NCI-H1105 (cell line): ENCODE data around the gene CRYBG1.
"Not testable (repeated sequence)": the region's sequence is repeated elsewhere in the genome, so short reads cannot be mapped to it uniquely, and the experiment has no call there.

Experiments
- DNase-seq: peaks from one replicate; lab custom pipeline; 2025; lab: John Stamatoyannopoulos, UW

Gene CRYBG1

DNA sequence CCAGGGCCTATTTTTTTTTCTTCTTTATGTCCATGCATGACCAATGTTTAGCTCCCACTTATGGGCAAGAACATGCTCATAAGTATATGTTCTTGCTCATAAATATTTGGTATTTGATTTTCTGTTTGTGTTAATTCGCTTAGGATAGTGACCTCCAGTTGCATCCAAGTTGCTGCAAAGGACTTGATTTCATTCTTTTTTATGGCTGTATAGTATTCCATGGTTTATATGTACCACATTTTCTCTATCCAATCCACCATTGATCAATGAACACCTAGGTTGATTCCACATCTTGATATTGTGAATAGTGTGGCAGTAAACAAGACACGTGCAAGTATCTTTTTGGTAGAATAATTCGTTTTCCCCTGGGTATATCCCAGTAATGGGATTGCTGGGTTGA is 190.6 kb downstream of the CRYBG1 start:
- no peak for DNase-seq

DNA sequence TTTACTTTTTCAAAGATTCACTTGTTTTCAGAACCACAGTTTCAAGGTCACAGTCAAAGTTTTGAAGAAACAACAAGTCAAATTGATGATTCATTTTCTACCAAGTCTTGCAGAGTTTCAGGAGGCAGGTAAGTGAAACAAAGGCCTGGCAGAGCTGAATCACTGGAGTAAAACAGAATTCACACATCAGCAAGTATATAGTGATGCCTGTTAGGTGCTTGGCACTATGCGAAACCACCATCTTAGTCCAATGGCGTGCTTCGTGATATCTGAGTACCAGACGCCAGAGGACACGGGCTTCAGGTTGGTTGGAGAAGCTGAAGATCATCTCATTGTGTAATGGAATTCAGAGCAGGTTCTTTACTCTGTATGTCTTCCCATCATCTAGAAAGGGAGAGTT is 192.9 kb downstream of the CRYBG1 start:
- no peak for DNase-seq

DNA sequence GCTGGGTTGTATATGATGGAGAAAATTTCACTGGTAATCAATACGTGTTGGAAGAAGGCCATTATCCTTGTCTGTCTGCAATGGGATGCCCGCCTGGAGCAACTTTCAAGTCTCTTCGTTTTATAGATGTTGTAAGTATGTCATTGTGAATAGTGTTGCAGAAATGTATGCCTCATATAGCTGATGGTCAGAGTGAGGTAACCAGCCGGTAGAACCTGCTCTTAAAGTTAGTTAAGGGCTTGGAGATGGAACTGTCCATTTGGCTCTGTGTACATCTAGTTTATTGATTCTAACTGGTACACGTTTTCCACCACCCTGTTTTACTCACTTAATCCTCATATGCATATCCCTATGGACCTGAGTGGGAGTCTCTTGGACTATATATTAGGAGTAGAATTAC is 195.2 kb downstream of the CRYBG1 start:
- no peak for DNase-seq

DNA sequence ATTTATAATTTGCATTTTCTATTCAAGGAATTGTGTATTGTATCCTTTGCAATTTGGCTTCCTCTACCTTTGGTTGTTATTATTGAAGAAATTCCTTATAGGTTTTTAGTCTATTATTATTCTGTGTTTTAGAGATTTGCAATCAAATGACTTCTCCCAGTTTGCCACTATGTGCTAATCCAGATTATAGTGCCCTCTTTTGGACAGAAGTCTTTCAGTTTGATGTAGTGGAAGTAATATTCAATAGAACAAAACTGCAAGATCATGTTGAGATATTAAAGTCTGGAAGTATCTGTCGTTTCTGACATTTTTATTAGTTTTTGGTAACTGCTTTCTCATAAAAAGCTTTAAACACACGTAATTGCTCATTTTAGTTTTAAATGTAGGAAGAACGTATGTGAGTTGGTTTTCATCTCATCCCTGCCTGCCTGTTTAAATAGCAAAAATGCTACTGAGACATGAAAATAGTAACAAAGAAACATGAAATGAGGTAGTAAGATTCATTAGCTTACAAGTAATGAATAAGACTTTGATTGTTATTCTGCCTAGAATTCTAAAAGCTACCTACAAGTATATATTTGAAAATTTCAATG is 195.9 kb downstream of the CRYBG1 start:
- DNase-seq = no peak

DNA sequence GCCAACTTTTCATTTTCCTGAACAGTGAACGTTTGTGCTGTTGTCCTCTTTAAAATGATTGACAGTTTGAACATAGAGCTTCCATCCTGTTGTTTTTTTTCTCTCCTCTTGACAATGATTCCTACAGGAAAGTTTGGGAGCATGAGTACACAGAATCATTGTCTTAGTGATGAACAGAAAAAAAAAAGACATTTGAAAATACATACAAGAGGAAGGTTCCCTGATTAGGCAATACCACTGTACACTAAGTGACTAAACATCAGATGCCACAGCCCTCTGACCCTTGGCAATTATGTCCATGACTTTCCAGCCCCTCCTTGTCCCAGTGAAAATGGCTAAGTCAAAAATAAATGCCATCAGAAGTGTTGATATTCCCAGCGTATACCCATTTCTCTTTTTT is 197.3 kb downstream of the CRYBG1 start:
- DNase-seq = no peak

DNA sequence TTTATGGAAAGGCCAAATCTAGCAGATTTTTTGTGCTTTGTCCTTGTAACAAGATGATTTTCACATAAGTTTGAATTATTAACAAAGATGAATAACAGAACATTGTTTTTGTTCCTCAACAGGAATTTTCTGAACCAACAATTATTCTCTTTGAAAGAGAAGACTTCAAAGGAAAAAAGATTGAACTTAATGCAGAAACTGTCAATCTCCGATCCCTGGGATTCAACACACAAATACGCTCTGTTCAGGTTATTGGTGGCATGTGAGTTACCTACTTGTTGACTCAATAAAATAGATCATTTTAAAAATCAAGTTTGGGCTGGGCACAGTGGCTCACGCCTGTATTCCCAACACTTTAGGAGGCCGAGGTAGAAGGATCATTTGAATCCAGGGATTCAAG is 197.8 kb downstream of the CRYBG1 start:
- DNase-seq = no peak

DNA sequence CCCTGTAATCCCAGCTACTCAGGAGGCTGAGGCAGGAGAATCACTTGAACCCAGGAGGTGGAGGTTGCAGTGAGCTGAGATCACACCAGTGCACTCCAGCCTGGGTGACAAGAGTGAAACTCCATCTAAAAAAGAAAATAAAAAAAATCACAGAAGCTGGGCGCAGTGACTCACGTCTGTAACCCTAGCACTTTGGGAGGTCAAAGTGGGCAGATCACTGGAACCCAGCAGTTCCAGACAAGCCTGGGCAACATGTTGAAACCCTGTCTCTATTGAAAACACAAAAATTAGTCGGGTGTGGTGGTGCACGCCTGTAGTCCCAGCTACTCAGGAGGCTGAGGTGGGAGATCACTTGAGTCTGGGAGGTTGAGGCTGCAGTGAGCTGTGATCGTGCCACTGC is 199.1 kb downstream of the CRYBG1 start:
- DNase-seq = not testable (repeated sequence)

DNA sequence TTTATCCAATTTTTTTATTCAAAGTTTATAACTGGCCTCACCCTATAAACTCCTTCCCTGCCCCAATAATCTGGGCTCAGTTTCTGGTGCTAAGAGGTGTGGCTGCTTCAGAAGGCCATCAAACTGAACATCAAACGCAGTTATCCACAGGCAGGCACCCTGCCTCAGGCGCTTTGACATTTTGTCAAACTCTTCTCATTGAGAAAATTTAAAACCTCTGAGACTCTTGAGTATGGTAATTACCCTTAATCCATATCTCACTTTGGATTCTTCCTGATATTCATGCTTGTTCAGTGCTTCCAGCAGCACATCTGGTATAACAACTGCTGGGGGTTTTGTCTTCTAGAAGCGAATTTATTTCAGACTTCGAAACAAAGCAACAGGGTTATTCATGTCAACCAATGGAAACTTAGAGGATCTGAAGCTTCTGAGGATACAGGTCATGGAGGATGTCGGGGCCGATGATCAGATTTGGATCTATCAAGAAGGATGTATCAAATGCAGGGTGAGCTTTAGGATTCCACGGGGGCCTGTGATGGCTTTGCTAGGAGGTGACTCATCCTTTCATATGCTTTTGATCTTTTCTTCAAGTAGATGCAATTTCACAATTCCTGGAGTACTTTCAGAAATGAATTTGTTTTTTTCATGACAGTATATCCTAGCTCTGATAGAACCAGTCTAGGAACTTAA is 200.6 kb downstream of the CRYBG1 start:
- no peak for DNase-seq

DNA sequence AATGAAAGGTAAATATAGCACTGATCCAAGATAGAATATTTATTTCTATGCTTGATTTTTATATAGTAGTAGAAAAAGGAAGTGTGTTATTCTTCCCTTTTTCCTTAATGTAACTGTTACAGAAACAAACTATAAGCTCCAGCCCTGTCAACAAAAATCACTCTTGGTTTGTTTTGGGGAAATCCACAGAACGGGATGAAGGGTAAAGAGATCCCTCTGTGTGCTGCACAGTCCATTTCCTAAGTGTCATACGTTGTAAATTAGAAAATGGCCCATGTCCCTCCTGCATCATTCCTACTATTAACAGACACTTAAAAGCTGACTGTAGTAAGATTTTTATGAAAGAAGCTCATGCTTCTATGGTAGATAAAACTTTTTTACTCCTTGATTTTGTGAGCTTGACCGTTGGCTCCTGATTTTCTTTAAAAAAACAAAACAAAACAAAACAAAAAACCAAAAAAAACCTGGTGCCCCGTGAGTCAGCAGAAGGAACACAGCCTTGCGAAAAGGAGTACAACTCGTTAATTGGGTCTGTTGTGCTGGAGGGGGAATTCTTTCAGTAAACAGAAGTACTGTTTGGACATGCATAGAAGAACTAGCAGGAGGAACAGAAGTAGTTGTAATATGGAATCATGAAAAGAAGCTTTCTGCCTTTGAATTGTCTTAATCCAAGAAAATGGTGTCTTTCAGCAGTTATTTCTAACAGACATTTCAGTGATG is 201.3 kb downstream of the CRYBG1 start:
- no peak for DNase-seq

DNA sequence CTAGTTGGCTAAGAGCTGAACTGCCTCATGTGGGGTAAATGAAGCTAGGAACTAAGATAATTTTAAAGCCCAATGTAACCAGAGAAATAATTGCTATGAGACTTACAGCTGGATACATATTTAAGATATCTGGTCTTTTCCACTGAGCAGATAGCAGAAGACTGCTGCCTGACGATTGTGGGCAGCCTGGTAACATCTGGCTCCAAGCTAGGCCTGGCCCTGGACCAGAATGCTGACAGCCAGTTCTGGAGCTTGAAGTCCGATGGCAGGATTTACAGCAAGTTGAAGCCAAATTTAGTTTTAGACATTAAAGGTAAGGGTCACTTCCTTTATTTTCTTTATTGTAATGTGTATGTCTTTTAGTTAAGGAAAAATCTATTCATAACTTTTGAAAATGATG is 203.1 kb downstream of the CRYBG1 start:
- DNase-seq = no peak

DNA sequence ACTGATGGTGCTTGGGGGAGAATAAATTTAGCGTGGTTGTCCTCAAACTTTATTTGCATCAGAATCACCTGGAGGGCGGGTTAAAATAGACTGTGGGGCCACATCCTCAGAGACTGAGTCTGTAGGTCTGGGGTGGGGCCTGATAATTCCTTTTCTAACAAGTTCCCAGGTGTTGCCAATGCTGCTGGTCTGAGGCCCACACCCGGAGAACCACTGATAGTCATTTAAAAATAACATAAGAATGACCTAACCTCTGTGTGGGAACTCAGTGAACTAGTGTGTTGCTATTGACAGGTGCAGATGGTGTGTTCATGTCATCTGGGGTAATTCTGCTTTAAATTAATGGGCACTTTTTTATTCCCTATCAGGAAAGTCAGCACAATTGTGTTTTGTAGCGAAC is 204.0 kb downstream of the CRYBG1 start:
- DNase-seq = no peak

DNA sequence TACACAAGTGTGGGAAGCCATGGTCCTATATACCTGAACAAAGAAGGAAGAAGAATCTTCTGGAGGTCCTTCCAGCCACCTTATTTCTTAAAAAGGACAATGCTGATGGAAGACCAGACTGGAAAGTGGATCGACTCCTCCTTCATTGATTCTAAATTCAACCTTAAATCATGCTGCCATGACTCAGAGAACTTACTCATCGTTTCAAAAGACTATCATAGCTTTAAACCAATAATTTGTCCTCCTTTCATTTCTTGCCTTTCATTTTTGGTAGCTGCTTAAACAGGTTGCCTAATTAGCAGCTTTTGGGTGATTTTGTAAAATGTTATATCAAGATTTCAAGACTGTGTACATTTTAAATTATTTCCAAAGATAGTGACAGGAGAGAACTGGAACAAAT is 208.0 kb downstream of the CRYBG1 start:
- DNase-seq = no peak

DNA sequence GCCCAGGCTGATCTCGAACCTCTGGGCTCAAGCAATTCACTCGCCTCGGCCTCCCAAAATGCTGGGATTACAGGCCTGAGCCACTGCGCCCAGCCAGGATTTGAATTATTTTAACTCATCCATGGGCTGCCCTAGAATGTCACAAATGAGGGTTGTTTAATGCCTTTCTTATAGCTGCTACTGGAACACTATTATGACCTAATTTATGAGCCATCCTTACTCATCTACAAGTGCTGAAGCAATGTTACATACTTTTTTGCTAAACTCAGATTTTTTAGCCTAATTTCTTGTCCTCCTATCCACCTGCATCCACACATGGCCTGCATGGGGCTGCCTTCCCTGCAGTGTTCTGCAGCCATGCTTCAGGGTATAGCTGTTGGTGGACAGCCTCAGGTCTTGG is 208.9 kb downstream of the CRYBG1 start:
- DNase-seq = no peak

DNA sequence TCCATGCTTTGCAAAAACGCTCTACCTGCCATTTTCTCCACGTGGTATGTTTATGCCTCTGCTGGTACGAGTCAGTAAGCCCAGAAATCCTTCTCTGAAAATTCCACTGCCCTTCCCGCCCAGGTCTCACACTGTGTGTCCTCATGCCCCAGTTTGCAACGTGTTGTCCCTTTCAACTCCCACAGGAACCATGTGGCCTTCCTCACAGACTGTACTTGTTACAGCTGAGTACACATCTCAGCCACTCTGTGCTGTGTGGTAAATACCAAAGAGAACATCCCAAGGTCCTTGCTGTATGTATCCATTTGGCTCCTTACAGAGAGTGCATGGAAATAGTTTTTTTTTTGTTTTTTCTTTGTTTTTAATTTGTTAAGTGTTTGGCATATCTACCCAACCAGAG is 211.9 kb downstream of the CRYBG1 start:
- DNase-seq = no peak

DNA sequence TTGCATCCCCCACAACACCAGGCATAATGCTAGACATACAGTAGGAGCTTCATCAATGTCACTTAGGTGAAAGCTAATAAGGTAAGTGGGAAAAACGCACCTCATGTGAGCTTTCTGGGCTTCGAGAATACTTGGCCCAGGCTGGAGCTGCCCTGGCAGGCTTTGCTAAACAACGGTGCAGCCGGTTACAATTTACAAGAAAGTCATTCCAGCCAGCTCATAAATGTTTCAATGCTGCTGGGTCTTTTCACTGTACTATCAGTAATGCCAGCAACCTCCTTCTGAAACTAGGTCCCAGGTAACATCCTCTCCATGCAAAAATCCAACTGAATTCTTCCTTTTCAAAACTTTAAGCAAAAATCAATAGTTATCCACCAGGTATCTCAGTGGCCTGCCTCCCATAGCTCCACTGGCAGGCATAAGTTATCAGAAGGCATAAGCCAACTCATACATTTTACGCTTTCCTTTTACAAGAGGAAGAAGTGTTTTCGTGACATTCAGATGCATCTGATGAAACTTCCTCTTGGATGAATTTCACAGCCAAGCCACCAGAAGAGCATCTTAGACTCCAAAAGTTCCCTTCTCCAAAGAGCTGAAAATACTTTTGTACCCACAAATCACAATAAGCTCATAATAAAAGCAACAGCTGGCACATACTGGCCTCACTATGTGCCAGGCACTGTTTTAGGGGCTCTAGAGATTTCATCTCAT is 212.5 kb downstream of the CRYBG1 start:
- no peak for DNase-seq

DNA sequence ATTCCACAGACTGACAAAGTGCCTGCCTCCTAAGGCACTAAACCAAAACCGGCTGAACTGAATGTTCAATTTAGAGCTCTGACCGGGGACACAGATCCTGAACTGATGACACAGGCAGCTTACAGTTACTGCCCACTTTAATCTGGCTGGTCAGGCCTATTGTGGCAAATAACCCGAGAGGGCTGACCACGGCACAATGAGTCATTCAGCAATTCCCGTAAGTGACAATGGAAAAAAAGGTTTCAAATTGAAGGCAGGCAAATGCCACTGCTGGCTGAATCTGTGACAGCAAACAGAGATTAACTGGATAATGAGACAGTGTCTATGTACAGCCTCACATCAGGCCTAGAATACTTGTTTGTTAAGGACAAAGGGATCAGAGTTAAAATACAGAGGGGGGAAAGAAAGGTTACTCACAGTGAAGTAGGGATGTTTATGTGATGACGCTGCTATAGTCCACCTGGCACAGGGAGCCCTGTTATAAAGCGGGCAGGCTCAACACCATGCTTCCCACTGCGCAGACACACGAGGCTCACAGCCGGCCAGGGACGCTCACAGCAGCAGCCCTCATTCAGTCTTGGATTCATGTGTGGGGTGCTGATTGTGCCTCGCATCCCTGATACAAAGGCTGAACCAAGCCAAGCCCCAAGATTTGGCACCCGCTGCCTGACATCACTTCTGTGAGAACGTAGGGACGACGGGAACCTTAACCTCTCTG is 214.4 kb downstream of the CRYBG1 start:
- no peak for DNase-seq

DNA sequence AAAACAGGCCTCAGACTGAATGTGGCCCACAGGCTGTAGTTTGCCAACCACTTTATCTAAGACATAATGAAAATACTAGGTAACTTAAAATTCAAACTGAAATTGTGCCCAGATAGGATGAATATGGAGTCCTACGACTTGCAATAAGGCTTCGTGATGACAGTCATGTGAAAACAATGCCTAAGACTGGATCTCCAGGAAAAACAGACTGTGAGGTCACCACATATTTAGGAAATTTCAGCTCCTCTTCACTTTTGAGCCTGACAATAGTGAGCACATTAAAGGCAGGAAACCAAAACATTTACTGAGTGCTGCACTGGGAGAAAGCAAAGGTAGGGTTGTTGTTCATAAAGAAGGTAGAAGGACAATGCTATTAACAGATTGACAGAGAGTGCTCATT is 218.8 kb downstream of the CRYBG1 start:
- DNase-seq = no peak

DNA sequence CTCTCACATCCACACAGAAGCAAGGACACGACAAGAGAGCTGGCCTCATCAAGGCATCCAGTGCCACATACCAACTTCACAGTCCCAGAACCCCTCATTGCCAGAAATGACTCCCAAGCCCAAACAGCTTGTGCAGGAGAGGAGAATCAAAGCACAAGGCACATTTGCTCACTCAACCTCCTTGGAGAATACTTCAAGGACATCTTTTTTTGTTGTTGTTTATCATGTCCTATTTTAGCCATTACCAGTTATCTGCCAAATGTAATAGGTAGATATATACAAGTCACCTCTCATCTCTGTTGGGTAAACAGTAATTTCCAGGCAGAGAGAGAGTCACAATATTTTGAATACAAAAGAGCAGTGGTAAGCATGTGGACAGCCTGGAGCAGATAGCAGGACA is 221.0 kb downstream of the CRYBG1 start:
- DNase-seq = no peak

DNA sequence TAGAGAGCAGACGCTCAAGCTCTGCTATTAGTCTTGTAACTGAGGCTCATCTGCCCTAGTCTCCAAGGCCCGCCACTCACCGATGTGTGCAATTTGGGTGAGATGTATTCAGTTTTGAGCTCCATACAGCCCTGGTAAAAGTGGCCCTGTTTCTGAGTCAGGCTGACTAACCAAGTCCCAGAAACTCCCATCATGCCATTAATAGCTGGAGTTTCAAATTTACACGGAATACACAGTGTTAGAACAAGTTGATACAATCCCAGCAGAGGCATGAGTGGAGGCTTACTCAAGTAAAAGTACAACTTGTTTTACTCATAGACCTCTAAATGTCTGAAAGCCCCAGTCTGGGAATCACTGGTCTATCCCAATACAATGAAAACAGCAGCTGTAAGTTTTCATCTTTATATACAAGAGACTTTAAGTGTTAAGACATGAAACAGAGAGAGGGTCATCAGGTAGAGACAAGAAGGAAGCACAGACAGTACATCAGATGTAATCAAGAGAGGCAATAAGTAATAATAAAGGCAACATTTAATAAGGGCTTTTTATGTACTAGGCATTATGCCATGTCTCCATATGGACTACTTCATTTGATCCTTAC is 226.4 kb downstream of the CRYBG1 start:
- DNase-seq = no peak

DNA sequence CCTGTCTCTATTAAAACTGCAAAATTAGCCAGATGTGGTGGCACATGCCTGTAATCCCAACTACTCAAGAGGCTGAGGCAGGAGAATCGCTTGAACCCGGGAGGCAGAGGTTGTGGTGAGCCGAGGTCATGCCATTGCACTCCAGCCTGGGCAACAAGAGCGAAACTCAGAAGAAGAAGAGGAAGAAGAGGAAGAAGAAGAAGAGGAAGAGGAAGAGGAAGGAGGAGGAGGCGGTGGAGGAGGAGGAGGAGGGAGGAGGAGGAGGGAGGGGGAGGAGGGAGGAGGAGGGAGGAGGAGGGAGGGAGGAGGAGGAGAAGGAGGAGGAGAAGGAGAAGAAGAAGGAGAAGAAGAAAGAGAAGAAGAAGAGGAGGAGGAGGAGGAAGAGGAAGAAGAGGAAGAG is 228.4 kb downstream of the CRYBG1 start:
- DNase-seq = not testable (repeated sequence)

DNA sequence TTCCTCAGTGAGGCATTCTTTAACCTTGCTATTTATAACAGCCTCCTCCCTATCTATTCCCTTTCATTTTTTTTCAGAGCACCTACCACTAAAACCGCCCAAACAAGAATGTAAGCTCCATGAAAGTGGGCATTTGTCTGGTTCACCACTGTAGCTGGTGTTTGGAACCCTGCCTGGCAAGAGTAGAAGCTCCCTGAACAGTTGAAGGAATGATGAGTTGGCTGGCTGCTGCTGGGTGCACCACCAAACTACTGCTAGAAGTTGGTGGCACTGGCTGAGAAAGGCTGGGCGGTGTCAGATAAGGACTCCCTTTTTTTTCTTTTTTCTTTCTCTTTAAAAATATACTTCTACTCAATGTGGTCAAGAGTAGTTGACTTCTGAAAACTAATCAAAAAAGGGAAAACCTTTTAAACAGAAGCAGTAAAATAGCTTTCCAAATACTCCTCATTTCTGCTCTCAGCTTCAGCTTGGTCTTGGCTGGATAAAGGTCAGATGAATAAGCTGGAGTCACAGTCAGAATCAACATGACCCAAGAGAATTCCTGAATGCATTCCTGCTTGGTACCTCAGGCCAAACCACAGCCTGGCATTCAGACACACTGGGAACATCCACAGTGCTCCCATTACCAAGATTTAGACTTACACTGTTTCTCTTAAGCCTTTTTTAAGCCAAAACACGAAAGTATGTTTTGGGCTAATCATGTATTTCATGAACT is 230.8 kb downstream of the CRYBG1 start:
- DNase-seq = no peak
